Right atrium auricular region (tissue), 2 donors: ENCODE measurements around the gene GHRH. TPM values are rescaled to one million over a fixed set of nuclear protein-coding genes. Genes with fewer than 3 reads are reported as not detected.

Experiments used
- DNase-seq: peaks from one replicate; pipeline ENCODE4 v3.0.0-alpha.2; 2019; ENCODE audit warnings: low spot score
- H3K27ac ChIP-seq, 2 donors: fragments of 200-600 bp; sonication (generic); 1 replicate in 1 of 2; 2 replicates in 1 of 2; pipeline ENCODE4 v1.5.1; 2016 to 2019
- H3K27me3 ChIP-seq, 2 donors: fragments of 200-600 bp; sonication (generic); one replicate each; pipeline versions ENCODE4 v1.5.1 to v1.6.0; 2017 to 2019
- H3K36me3 ChIP-seq: fragments of 200-600 bp; sonication (generic); one replicate; pipeline ENCODE4 v1.5.1; 2016
- H3K4me1 ChIP-seq, 2 donors: fragments of 200-600 bp; sonication (generic); one replicate each; pipeline versions ENCODE4 v1.5.1 to v1.6.0; 2017 to 2019
- H3K4me3 ChIP-seq, 2 donors: fragments of 200-600 bp; sonication (generic); 1 replicate in 1 of 2; 2 replicates in 1 of 2; pipeline ENCODE4 v1.5.1; 2017 to 2019; ENCODE audit warnings: mild to moderate bottlenecking in 1 of 2, moderate library complexity in 1 of 2
- H3K9me3 ChIP-seq, 2 donors: fragments of 200-600 bp; sonication (generic); one replicate each; pipeline ENCODE4 v1.5.1; 2019
- total RNA-seq, 2 donors: library from RNA; depleted of rRNA; stranded (reverse); fragments of >200 nt; gene quantifications; one replicate each; pipeline ENCODE4 v1.1.0, GENCODE V29; 2016
- TF ChIP-seq, protein P1 (sequence below), 2 donors: fragments of 200-600 bp; sonication (generic); IDR thresholded peaks; one replicate each; pipeline ENCODE4 v1.5.1; 2019; ENCODE audit warnings: antibody characterized with exemption in 2 of 2

The GHRH gene
- total RNA-seq, 2 donors from 2014 or later = 1.5 to 3.6 TPM

- H3K27me3 ChIP-seq = no peaks in the 10 kb centered on the region
- DNase-seq = no peak
- H3K4me1 ChIP-seq = peaks cover 0 to 17% of the 10 kb centered on the region in 2 donors
- no peaks in the 10 kb centered on the region for H3K36me3 ChIP-seq
- no peak overlapping the region for H3K4me3 ChIP-seq
- H3K9me3 ChIP-seq = no peaks in the 10 kb centered on the region
- TF ChIP-seq, protein P1, sequence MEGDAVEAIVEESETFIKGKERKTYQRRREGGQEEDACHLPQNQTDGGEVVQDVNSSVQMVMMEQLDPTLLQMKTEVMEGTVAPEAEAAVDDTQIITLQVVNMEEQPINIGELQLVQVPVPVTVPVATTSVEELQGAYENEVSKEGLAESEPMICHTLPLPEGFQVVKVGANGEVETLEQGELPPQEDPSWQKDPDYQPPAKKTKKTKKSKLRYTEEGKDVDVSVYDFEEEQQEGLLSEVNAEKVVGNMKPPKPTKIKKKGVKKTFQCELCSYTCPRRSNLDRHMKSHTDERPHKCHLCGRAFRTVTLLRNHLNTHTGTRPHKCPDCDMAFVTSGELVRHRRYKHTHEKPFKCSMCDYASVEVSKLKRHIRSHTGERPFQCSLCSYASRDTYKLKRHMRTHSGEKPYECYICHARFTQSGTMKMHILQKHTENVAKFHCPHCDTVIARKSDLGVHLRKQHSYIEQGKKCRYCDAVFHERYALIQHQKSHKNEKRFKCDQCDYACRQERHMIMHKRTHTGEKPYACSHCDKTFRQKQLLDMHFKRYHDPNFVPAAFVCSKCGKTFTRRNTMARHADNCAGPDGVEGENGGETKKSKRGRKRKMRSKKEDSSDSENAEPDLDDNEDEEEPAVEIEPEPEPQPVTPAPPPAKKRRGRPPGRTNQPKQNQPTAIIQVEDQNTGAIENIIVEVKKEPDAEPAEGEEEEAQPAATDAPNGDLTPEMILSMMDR (IDR thresholded peaks at IDR 0.05) = no peak
- no peak overlapping the region for H3K27ac ChIP-seq
Measured at GRCh38 chr20:37288091-37288490, 26.5 kb upstream of the GHRH start.

- Histone ChIP-seq H3K4me1 (peaks cover 0 to 16% of the 10 kb centered on the region in 2 donors), H3K36me3 (no peaks in the 10 kb centered on the region), H3K4me3 (no peak overlapping the region), H3K9me3 (no peaks in the 10 kb centered on the region), H3K27ac (no peak overlapping the region), H3K27me3 (no peaks in the 10 kb centered on the region)
- TF ChIP-seq, protein P1 (IDR thresholded peaks at IDR 0.05) = no peak
- DNase-seq = no peak
Measured at GRCh38 chr20:37285664-37286374, 24.2 kb upstream of the GHRH start.

- Histone ChIP-seq H3K36me3 (no peaks in the 10 kb centered on the region), H3K4me3 (no peak overlapping the region), H3K27ac (no peak overlapping the region), H3K9me3 (no peaks in the 10 kb centered on the region), H3K4me1 (peaks cover 0 to 6% of the 10 kb centered on the region in 2 donors), H3K27me3 (no peaks in the 10 kb centered on the region)
- TF ChIP-seq, protein P1 (IDR thresholded peaks at IDR 0.05) = no peak
- DNase-seq = no peak
Measured at GRCh38 chr20:37284691-37285161, 23.1 kb upstream of the GHRH start.

DNA sequence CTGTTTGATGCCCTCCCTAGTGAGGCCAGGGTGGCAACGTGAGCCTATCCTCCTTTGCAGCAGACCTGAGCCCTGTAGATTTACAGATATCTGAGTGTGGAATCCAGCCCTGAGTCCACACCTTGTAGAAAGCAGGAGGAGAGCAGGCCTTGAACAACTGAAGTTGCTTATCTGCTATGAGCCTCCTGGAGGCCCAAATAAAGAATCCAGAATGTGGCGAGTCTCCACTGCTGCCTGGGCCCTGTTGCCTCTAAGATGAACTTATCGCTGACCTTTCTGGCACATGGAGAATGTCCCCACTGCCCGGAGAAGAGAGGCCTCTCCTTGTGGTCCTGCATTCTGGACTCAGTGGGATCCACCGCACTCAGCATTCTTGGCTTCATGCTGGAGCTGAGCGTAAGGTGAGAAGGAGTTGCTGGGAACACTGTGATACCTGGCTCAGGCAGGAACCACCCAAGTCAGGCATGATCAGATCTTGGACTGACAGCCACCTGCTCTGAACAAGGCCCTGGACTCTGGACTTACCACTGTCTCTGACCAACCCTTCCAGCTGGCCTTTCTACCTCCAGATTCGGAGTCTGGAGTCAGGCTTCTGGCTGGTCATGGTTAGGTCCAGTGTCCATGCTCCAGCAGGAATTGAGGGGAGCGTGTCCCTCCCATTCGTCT lies 22.0 kb upstream of the GHRH start:
- Histone ChIP-seq H3K27me3 (no peaks in the 10 kb centered on the region), H3K9me3 (no peaks in the 10 kb centered on the region), H3K4me3 (no peak overlapping the region), H3K4me1 (peaks cover 0 to under 1% of the 10 kb centered on the region in 2 donors), H3K36me3 (no peaks in the 10 kb centered on the region), H3K27ac (no peak overlapping the region)
- no peak for DNase-seq
- TF ChIP-seq, protein P1 (IDR thresholded peaks at IDR 0.05) = no peak

DNA sequence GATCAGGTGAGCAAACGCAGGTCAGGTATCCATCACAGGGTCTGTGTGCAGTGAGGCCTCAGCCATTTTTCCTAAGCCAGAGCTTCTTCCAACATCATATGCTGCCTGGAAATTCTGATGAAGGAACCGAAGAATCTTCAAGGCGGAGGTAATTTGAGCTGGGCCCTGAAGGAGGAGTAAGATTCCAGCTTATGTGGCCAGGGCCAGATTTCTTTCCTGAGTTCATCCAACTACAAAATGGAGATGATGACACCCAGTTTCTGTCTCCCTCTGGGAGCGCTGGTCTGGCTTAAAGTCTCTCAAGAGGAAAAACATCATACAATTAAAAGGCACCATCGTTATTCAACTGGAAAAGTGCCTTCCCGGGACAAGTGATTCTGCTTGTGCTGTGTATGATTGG lies 20.9 kb upstream of the GHRH start:
- H3K27ac ChIP-seq = no peak overlapping the region
- H3K36me3 ChIP-seq = no peaks in the 10 kb centered on the region
- DNase-seq = no peak
- no peaks in the 10 kb centered on the region for H3K9me3 ChIP-seq
- TF ChIP-seq, protein P1 (IDR thresholded peaks at IDR 0.05) = peak in 1 of 2 donors; percentile 45
- no peaks in the 10 kb centered on the region for H3K27me3 ChIP-seq
- no peaks in the 10 kb centered on the region for H3K4me1 ChIP-seq
- no peak overlapping the region for H3K4me3 ChIP-seq
